ENCODE results near the gene CHD1.

The CHD1 gene

DNA sequence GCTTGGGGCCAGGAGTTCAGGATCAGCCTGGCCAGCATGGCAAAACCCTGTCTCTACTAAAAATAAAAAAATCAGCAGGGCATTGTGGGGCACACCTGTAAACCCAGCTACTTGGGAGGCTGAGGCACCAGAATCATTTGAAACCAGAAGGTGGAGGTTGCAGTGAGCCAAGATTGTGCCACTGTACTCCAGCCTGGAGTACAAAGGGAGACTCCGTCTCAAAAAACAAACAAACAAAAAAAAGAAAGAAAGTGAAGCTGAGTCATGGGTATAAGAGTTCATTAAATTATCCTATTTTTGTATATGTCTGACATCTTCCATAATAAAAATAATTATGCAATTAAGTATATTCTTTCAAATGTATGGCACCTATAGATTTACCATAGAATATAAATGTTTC, 37.2 kb downstream of the CHD1 start:
- DNase-seq = no peak

DNA sequence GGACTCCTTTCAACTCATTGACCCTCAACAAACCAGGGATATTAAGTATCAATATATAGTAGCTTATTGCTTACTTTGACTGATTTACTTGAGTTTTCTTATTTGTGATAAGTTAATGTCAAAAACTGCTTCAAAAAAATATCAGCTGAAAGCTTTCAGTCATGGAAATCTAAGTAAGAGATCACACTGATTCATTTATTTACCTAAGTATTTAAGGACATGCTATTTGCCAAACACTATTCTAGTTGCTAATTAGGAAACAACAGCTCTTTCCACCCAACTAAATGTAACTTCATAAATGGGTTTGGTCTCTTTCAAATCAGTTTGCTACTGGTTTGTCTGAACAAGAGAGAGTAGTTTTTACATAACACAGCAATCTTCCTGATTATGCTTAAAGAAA, 48.2 kb downstream of the CHD1 start:
- DNase-seq = no peak

DNA sequence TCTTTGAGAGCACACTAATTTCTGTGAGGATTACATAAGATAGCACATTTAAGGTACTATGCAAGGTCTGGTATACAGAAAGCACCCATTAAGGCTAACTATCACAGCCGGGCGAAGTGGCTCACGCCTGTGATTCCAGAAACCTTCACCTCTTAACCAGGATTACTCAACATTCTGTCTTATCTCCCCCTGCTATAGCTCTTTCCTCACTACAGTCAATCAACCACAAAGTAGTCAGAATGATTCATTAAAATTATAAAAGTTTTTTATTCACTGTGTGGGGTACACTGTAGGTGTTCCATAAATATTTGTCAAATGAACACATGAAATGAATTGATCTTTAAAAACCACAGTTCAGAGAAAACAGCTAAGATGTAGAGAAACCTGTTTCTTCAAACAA, 48.7 kb downstream of the CHD1 start:
- DNase-seq = no peak

GRCh38 chr5:98877600-98877999, 51.2 kb downstream of the CHD1 start:
- no peak for DNase-seq

DNA sequence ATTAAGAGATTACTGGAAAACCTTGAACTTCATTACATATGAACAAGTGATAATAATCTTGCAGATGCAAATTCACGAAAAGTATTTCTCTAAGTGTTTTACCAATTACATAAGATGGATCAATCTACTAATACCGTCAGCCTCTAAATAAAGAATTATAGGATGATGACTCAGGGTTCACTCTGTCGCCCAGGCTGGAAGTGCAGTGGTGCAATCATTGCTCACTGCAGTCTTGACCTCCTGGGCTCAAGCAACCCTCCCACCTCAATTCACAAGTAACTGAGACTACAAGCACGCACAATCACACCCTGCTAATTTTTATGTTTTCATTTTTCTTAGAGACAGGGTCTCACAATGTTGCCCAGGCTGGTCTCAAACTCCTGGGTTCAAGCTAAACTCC, 56.1 kb downstream of the CHD1 start:
- no peak for DNase-seq

DNA sequence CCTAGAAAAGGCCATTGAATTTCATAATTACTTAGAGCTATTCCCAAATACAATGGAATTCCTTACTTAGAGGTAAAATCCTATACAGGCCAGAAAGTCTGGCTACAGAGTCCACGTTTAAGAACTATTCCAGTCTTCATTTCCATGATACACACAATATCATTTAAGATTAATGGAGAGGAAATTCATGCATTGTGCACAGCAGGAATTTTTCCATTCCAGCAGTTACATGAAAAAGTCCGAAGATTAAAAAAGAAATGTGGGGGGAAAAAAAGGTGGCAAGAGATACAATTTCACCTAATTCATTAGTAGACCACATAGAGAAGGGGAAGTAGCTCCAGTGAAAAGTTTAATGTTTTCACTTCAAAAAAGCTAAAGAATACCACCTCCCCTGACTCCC, 63.1 kb downstream of the CHD1 start:
- DNase-seq = no peak

GRCh38 chr5:98847054-98847453, 81.8 kb downstream of the CHD1 start:
- no peak for DNase-seq

DNA sequence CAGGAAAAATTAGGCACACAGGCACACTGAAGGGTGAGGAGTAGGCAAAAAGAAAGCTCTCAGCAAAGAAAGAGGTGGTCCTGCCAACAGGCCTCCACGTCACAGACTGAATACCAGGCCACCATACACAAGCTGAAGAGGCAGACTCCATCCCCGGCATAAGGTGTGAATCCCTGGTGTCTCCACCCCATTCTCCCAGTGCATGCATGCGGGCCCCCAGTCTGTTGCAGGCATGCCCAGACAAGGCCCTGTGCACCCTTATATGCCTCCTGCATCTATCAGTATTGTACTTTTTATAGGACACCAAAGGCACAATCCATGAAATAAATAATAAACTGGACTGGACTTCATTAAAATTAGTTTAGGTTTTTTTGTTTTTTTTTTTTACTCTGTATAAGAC, 82.3 kb downstream of the CHD1 start:
- DNase-seq = no peak

DNA sequence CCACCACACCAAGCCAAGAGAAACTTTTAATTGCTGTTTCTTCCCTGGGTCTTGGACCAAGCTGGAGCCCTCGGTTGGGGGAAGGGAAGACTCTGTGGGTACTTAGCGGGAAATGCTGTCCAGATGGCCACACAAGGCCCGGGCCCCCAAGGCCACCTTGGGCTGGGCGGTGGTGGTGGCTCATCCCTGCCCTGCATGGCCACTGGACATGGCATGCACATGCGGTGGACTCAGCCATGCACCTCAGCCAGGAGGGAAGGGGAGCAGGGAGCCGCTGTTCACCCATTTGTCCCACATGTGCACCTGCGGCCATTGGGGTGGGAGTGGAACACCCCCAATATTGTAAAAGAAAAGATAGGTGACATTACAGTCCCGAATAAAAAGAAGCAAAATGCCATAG, 82.9 kb downstream of the CHD1 start:
- DNase-seq = no peak

DNA sequence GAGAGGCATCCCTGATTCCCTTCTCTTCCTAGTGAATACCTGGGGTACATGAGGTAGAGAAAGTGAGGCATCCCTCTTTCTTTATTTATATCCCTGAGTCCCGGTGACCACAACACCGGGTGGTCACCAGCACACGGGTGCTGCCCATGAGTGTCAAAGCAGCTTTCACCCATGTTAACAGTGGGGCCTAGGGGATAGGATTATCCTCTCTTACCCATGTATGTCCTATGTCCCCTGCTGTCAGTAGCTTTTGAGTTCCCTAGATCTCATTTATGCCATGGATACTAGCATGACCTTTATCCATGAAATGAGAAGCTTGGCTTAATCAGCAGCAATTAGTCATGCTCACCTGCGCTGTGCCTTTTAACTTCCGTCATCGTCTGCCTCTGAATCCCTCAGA, 83.9 kb downstream of the CHD1 start:
- no peak for DNase-seq

- no peak for DNase-seq
These were observed 85.3 kb downstream of the CHD1 start for GRCh38 chr5:98843481-98843880.

DNA sequence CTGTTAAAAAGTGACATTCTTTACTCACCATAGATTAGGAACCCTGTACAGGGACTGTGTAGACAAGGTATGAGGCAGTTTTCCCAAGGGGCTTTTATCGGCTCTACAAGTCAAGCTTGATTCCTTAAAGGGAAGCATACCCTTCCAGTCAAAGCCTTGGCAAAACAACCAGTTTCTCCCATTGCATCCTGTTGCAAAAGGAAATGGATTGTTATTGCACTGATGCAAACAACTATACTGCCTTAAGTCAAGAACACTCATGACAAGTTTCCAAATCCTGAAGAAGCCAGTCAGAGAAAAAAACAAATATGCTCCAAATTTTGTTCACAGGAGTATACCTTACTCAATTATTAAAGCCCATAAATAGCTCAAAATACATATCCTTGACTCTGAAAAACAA, 87.9 kb downstream of the CHD1 start:
- no peak for DNase-seq

GRCh38 chr5:98839469-98840383, 89.1 kb downstream of the CHD1 start:
- DNase-seq = no peak

DNA sequence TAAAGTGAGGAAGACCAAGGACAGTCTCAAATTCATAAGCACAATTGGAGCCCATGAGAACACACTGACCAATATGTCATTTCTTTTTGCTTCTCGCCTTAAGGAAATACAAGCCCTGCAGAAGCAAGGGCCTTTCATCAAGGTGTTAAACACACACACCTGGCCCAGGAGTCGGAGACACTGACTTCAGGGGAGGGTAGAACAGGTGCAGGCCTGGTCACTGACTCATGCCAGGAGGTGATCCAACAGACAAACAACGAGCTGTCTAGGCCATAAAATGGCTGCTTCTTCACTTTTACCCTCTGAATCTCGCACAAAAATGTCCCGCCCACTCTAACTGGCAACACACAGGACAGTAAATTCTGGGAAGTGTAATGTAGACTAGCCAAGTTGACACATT, 92.6 kb downstream of the CHD1 start:
- no peak for DNase-seq

DNA sequence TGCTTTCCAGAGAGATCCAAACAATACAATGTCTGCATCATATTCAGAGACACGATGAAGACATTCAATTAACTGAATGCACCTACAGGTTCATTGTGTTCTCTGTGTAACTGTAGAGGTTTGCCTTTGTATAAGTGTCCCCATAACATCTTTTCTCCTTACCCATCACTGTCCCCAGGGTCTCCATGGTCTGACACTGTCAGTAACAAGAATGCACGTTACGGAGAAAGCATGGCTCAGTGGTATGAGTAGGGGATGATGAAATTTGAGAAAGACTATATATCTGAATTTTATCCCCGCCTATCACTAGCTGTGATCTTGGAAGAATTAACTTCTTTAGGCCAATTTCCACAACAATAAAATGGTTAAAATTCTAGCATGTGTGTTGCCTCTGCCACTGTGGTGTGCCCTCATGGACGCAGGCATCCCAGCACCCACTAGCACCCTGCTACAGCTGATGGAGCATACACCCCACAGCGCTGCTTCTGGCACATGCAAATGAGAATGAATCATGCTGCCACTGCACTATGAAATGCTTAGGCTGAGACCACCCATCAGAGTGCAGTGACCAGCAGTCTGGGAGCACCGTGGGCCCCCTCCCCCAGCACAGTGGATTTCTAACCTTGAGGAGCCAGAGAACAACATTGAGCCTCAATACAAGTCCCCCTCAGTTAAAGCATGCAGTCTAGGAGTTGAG, 101.1 kb downstream of the CHD1 start:
- DNase-seq = no peak

- DNase-seq = no peak
These were observed 101.6 kb downstream of the CHD1 start for GRCh38 chr5:98827161-98827560.

- no peak for DNase-seq
These were observed 103.0 kb downstream of the CHD1 start for GRCh38 chr5:98825582-98826375.

- DNase-seq = no peak
These were observed 112.1 kb downstream of the CHD1 start for GRCh38 chr5:98816582-98817222.

- no peak for DNase-seq
These were observed 115.1 kb downstream of the CHD1 start for GRCh38 chr5:98813755-98814154.

- no peak for DNase-seq
These were observed 118.6 kb downstream of the CHD1 start for GRCh38 chr5:98810206-98810605.

- DNase-seq = no peak
These were observed 121.0 kb downstream of the CHD1 start for GRCh38 chr5:98807806-98808205.

GRCh38 chr5:98805070-98805469, 123.7 kb downstream of the CHD1 start:
- no peak for DNase-seq

DNA sequence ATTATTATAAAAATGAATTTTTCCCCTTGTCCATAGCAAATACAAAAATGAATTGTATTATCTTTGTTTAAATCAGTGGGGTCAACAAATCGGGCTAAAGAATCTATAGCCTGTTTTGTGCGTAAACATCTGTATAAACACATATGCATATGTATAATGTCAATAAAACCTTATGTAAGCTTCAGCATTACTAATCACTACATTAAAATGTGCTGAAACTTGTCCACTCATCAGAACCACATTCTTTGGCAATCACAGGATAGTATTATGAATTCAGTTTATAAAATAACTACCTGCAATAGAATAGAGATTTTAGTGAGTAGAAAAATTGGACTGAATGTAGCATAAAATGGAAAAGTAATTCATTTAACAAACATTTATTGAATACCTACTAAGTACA, 124.7 kb downstream of the CHD1 start:
- no peak for DNase-seq
